ENCODE data around the gene SELENOF.

DNA sequence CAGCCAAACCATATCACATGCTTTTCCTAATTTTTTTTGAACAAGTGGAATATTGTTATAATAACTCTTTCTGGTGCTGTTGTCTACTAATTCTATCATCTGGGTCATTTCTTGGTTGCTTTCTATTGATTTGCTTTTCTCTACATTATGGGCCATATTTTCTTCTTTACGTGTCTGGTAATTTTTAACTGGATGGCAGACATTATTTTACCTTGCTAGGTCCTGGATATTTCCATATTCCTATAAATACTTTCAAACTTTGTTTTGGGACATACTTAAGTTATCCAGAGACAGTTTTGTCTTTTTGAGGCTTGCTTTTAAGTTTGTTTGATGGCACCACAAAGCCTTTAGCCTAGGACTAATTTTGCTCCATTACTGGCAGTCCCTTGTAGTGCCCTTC is 11.8 kb upstream of the SELENOF start:
- TF ChIP-seq, protein P1, sequence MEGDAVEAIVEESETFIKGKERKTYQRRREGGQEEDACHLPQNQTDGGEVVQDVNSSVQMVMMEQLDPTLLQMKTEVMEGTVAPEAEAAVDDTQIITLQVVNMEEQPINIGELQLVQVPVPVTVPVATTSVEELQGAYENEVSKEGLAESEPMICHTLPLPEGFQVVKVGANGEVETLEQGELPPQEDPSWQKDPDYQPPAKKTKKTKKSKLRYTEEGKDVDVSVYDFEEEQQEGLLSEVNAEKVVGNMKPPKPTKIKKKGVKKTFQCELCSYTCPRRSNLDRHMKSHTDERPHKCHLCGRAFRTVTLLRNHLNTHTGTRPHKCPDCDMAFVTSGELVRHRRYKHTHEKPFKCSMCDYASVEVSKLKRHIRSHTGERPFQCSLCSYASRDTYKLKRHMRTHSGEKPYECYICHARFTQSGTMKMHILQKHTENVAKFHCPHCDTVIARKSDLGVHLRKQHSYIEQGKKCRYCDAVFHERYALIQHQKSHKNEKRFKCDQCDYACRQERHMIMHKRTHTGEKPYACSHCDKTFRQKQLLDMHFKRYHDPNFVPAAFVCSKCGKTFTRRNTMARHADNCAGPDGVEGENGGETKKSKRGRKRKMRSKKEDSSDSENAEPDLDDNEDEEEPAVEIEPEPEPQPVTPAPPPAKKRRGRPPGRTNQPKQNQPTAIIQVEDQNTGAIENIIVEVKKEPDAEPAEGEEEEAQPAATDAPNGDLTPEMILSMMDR (IDR thresholded peaks at IDR 0.05; ENCODE audit: low read length) = no peak
- no peak for TF ChIP-seq EZH2 (IDR thresholded peaks at IDR 0.05; ENCODE audit: borderline replicate concordance, low read length)

Data from OCI-LY1 (cell line).